Measurements from ENCODE around the gene EDEM1. TPM values are rescaled to one million over a fixed set of nuclear protein-coding genes. Genes with fewer than 3 reads are reported as not detected.

Gene EDEM1
- total and polyA plus RNA-seq, 10 of the 15 experiments (the other 5 are each of a cell fraction or from before 2014, with no cell fraction given) = 18.9 to 138 (median 57.5) TPM

DNA sequence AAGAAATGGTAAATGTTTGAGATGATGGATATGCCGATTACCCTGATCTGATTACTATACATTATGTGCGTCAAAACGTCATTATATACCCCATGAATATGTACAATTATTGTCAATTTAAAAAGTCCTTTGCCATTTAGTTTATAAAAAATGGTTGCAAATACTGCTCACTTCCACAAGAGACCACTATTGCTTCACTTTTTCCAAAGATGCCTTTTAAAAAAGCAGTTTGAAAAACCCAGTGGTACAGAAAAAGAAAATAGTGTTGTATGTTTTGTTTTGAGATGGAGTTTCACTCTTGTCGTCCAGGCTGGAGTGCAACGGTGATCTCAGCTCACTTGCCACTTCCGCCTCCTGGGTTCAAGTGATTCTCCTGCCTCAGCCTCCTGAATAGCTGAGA lies 39.3 kb downstream of the EDEM1 start:
- CTCF ChIA-PET = interaction anchor here (0.6 to 2.4 kb wide), 12 partner anchors 10 to 515 kb away, joined by 3 to 17 read pairs (median 4); no protein-coding TSS in a partner anchor
- H3K27me3 ChIP-seq (replicated peaks in 1 of 2; ENCODE audit: control insufficient read depth in 2 of 2, insufficient read depth in 2 of 2, low read length in 1 of 2) = no peaks in the 10 kb centered on the region
- H3K36me3 ChIP-seq (ENCODE audit: control insufficient read depth in 2 of 2, insufficient read depth in 2 of 2, low read length in 1 of 2) = no peaks in the 10 kb centered on the region
- no peak overlapping the region for H3K4me2 ChIP-seq (ENCODE audit: control insufficient read depth, insufficient read depth)
- WGBS (ENCODE audit: insufficient coverage, insufficient replicate concordance, low lambda C conversion rate, missing lambda C conversion rate) = 3% methylated on average over 6 of the region's 6 CpGs
- H3K27ac ChIP-seq (ENCODE audit: control insufficient read depth, insufficient read depth) = no peak overlapping the region
- no peak overlapping the region for H3K4me3 ChIP-seq
- no peaks in the 10 kb centered on the region for H3K9me3 ChIP-seq (replicated peaks; ENCODE audit: control insufficient read depth, insufficient read depth, low read length)
- SMC1A ChIA-PET (ENCODE audit: uncharacterized antibody, unreplicated experiment) = interaction anchor here (1.0 to 2.1 kb wide), 11 partner anchors 8 to 90 kb away, joined by 3 to 11 read pairs (median 3); no protein-coding TSS in a partner anchor
- DNase-seq (ENCODE audit: low read depth, low spot score) = no peak
- H3K79me2 ChIP-seq (ENCODE audit: control insufficient read depth, insufficient read depth, low read length) = no peaks in the 10 kb centered on the region
- no peaks in the 10 kb centered on the region for H4K20me1 ChIP-seq (ENCODE audit: control insufficient read depth, insufficient read depth)
- TF ChIP-seq FOXM1 (IDR thresholded peaks at IDR 0.05; ENCODE audit: low read depth, low read length) = 0 out of 2 replicates have a peak, but pooled peaks have one; percentile 42
- no peak for TF ChIP-seq SP1 (IDR thresholded peaks at IDR 0.05; ENCODE audit: low read depth, low read length)
- no peak for TF ChIP-seq IKZF2 (IDR thresholded peaks at IDR 0.05)
- no peak for TF ChIP-seq SIN3A (IDR thresholded peaks at IDR 0.05; ENCODE audit: low read depth, low read length)
- TF ChIP-seq, protein P1, sequence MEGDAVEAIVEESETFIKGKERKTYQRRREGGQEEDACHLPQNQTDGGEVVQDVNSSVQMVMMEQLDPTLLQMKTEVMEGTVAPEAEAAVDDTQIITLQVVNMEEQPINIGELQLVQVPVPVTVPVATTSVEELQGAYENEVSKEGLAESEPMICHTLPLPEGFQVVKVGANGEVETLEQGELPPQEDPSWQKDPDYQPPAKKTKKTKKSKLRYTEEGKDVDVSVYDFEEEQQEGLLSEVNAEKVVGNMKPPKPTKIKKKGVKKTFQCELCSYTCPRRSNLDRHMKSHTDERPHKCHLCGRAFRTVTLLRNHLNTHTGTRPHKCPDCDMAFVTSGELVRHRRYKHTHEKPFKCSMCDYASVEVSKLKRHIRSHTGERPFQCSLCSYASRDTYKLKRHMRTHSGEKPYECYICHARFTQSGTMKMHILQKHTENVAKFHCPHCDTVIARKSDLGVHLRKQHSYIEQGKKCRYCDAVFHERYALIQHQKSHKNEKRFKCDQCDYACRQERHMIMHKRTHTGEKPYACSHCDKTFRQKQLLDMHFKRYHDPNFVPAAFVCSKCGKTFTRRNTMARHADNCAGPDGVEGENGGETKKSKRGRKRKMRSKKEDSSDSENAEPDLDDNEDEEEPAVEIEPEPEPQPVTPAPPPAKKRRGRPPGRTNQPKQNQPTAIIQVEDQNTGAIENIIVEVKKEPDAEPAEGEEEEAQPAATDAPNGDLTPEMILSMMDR (IDR thresholded peaks at IDR 0.05 in 2 of 3, conservative IDR thresholded peaks at IDR 0.05 in 1 of 3; ENCODE audit: control insufficient read depth in 2 of 3, extremely low read depth in 1 of 3, insufficient read depth in 1 of 3, low read depth in 3 of 3, low read length in 3 of 3) = peak; percentile 37 to 60 (median 45); a peak in 5 of 6 replicates
- peak; percentile 49; the same call in 1 of the 2 replicates for TF ChIP-seq ZNF384 (IDR thresholded peaks at IDR 0.05; ENCODE audit: borderline replicate concordance, low read depth, low read length)
- TF ChIP-seq GABPA (IDR thresholded peaks at IDR 0.05; ENCODE audit: low read depth) = no peak
- peak; percentile 88 for TF ChIP-seq RAD21 (IDR thresholded peaks at IDR 0.05; ENCODE audit: insufficient read depth, low read depth, low read length)
- peak; percentile 50; the same call in 1 of the 2 replicates for TF ChIP-seq SMC3 (IDR thresholded peaks at IDR 0.05; ENCODE audit: borderline replicate concordance, low read length)
- TF ChIP-seq, protein P2, sequence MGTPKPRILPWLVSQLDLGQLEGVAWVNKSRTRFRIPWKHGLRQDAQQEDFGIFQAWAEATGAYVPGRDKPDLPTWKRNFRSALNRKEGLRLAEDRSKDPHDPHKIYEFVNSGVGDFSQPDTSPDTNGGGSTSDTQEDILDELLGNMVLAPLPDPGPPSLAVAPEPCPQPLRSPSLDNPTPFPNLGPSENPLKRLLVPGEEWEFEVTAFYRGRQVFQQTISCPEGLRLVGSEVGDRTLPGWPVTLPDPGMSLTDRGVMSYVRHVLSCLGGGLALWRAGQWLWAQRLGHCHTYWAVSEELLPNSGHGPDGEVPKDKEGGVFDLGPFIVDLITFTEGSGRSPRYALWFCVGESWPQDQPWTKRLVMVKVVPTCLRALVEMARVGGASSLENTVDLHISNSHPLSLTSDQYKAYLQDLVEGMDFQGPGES (IDR thresholded peaks at IDR 0.05) = no peak
- peak; percentile 13 for FAIRE-seq
- no peak overlapping the region for H3K9ac ChIP-seq (ENCODE audit: control insufficient read depth, insufficient read depth, low read length)
- intact Hi-C loops (cut with micrococcal nuclease; ENCODE audit: unreplicated experiment) = loop anchor here (1.0 to 10.0 kb wide), 3 partner anchors 78 to 498 kb away; no protein-coding TSS in a partner anchor
- in situ Hi-C loops (cut with MboI) = no loop called here
- H2AFZ ChIP-seq (ENCODE audit: control insufficient read depth, low read depth, low read length) = no peak overlapping the region
- RAD21 ChIA-PET (ENCODE audit: unreplicated experiment) = interaction anchor here (0.9 to 2.5 kb wide), 4 partner anchors 32 to 197 kb away, joined by 4 to 13 read pairs (median 7); no protein-coding TSS in a partner anchor
- H3K4me1 ChIP-seq (ENCODE audit: control insufficient read depth, insufficient read depth, low read length) = no peaks in the 10 kb centered on the region
- peak; percentile 26 for ATAC-seq
- no TSS peak for BruUV-seq (replicated peaks)
- POLR2A ChIA-PET = no interaction called here

All from GM12878 (cell line).